Activated CD8-positive, alpha-beta memory T cell treated with anti-CD3 and anti-CD28 coated beads for 1 hour (primary cell): ENCODE data around the gene C19orf85.
"Not testable (repeated sequence)": the region's sequence is repeated elsewhere in the genome, so short reads cannot be mapped to it uniquely, and the experiment has no call there.

Experiments
- DNase-seq, 2 donors: peaks; one replicate each; pipeline ENCODE4 v3.0.0-alpha.2; 2020; ENCODE audit warnings: low read depth in 1 of 2; ENCODE audit errors: extremely low read depth in 1 of 2

C19orf85 gene

GRCh38 chr19:55459950-55460657, 4.4 kb downstream of the C19orf85 start:
- DNase-seq = no peak

GRCh38 chr19:55459551-55459949, 5.0 kb downstream of the C19orf85 start:
- no peak for DNase-seq

DNA sequence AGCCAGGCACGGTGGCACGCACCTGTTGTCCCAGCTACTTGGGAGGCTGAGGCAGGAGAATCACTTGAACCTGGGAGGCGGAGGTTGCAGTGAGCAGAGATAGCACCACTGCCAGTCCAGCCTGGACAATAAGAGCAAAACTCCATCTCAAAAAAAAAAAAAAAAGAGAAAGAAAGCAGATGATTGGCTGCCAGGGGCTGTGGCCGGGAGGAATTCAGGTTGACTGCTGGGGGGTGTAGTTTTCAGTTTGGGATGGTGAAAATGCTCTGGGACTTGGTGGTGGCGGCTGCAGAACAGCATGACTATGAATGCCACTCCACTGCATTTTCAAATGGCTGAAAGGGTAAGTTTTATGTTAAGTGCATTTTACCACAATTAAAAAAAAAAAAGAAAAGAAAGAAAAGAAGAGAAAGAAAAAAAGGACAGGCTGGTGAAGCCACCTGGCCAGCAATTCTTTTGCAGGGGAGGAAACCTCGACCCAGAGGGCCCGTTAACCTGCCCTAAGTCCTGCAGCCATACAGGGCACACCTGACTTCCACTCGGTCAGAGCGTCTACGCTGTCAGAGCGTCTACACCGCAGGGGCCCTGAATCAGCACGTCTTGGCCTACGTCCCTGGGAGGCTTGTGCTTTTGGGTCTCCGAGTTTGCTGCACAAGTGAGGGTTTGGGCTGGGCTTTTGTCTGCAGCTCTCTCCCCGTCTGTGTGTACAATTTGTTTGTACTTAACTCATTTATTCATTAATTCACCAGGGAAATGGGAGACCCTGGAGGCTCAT, 6.7 kb downstream of the C19orf85 start:
- no peak for DNase-seq

DNA sequence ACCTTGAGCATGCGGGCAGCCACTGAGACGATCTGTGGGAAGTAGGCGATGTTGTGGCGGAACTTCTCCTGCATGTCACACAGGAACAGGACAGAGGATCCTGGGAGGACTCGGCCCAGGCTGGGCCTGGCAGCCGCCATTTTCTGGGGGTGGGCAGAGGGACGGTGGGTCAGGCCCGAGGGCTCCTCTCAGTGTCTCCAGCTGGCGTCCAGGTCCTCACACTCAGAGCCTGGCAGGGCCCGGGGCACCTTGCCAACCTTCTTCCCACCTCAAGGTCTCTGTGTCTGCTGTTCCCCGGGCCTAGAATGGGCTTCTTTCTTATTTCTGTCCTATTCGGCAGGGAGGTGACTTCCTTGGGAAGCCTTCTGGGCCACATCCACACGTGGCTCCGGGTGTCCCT, 8.2 kb downstream of the C19orf85 start:
- DNase-seq = no peak

GRCh38 chr19:55455576-55456235, 8.8 kb downstream of the C19orf85 start:
- DNase-seq = no peak

GRCh38 chr19:55454787-55455243, 9.7 kb downstream of the C19orf85 start:
- DNase-seq = no peak

- DNase-seq = no peak
Observed at GRCh38 chr19:55453511-55454260, 10.9 kb downstream of the C19orf85 start.

- DNase-seq = no peak
Observed at GRCh38 chr19:55452749-55453346, 11.7 kb downstream of the C19orf85 start.

DNA sequence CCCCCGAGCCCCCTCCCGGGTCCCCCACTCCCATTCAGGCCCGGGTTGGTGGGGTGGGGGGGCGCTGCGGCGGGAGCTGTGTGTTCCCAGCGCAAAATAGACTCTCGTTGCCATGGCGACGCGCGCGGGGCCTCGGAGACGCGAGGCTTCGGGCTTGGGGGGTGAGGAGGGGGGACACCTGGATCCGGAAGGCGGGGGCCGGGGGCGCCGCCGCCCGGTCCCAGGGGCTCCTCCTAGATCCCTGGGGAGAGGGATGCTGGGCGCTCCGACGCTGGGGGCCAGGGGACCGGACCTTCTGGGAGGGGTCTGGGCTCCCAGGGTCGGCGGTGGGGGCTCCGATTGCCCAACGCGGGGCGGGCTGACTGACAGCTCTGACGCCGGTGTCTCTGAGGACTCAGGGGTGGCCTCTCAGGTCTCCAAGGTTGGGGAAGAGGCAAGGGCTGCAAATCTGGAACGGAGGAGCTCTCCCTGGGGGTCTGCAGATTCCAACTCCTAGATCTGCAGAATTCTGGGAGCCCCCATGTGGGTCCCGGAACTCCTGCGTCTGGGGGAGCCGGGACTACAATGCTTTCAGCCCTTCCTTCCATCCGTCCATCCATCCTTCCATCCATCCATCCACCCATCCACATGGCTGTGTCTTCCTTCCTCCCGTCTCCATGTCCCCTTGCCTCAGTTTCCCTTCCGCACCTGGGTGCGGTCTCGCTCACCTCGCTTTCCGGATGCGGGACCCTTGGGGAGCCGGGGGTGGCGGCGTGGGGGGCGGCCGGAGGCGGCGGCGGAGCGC, 12.4 kb downstream of the C19orf85 start:
- no peak for DNase-seq

DNA sequence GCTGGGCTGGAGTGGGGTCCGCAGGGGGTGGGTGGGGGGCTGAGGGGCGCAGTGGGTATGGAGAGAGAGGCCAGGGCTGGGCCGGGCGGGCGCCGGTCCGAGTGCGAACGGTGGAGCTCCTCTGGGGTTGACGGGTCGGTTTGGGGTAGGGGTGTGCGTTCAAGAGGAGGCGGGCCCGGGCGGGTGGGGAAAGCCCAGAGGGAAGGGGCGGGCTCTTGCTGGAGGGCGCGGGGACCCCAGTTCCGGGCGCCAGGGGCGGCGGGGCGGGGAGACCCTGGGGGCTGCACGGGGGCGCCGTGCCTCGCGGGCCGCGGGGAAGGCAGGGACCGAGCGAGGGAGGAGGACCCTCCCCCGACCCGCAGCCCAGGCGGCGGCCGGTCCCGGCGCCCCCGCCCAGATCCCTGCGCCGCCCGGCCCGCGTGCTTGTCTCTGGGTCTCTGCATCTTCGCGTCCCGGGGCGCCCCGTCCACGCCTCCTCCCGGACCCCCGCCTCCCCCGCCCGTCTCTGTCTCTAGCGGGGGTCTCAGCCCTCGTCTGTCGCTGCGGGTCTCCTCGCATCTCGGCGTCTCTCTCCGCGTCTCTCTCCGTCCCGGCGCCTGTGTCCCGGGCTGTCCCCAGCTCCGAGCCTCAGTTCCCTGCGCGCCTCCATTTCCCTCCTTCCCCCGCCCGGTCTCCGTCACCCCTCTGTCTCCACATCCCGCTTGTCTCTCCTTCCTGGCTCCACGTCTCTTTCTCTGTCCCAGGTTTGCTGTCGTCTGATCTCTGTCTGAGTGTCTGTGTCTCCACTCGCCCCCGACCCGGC, 13.2 kb downstream of the C19orf85 start:
- no peak for DNase-seq

DNA sequence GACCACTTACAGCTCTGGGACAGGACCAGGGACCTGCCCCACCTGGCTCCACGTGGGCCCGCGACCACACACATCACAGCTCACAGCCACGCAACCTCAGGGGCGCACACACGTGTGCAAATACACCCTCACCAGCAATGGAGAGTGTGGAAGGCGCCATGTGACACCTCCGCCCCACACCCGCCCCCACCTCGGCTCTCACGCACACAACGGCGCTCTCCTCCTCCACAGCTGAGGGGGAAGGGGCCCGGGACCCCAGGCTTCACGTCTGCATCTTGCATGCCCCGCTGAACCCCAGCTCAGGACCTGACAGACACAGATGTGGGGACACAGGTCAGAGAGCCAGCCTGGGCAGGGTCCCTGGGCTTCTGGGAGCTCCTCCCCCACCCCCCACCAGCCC, 15.1 kb downstream of the C19orf85 start:
- DNase-seq = no peak

DNA sequence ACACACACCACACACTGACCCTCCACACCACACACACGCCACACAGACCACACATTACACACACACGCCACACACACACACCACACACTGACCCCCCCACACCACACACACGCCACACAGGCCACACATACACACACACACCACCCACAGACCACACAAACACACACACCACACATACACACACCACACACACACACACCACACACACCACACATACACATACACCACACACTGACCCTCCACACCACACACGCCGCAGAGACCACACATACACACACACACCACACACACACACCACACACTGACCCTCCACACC, 16.4 kb downstream of the C19orf85 start:
- not testable (repeated sequence) for DNase-seq

GRCh38 chr19:55447421-55448174, 17.0 kb downstream of the C19orf85 start:
- no peak for DNase-seq

- DNase-seq = no peak
Observed at GRCh38 chr19:55446060-55446459, 18.5 kb downstream of the C19orf85 start.

GRCh38 chr19:55444646-55445045, 19.9 kb downstream of the C19orf85 start:
- no peak for DNase-seq

GRCh38 chr19:55443824-55444480, 20.6 kb downstream of the C19orf85 start:
- DNase-seq = no peak

DNA sequence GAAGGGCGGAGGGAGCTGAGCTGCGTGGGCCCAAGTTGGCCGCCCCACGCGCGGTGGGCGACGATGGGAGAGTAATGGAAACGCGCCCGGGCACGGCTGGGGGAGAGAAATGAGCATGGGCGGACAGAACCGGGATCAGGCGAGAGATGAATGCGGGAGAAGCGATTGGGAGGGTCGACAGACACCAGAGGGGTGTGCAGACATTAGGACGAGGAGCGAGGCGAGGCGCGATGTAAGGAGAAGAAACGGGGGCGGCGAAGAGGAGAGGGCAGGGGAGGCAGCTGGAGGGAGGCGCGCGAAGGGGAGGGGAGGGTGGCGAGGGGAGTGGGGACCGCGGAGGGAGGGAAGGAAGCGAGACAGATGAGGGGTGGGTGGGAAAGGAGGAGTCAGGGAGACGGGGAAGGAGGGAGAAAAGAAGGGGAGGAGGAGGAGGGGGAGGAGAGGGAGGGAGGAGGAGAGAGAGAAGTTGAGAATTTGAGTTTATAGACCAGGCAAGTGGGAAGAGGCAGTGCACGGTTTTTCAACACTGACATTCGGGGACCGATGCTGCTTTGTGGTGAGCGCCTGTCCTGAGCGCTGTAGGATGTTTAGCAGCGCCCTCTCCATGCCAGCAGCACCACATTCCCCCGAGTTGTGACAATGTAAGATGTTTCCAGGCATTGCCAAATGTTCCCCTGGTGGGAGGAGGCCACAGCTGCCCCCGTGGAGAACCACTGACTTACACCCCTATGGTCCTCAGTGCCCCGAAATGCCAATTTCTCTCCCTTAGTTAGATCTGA, 21.3 kb downstream of the C19orf85 start, which contains the start of gene SHISA7:
SHISA7 (minus strand) TSS at position 256 of the 779 bp plus-strand sequence. CDS start 437 bp downstream, outside the sequence.
- DNase-seq = no peak
